Dendritic cell treated with granulocyte-macrophage colony-stimulating factor and Interleukin-4, amounts not matched to agents 40 ng/mL and 50 ng/mL, for 4 days (primary cell): Measurements from ENCODE around the gene ANO1.

Experiments used
- H3K27ac Mint-ChIP-seq: one replicate; pipeline ENCODE4 v1.8.0; 2022; ENCODE audit warnings: mild to moderate bottlenecking, mixed read lengths
- H3K27me3 Mint-ChIP-seq: one replicate; pipeline ENCODE4 v1.8.0; 2022; ENCODE audit warnings: mild to moderate bottlenecking, mixed read lengths
- H3K36me3 Mint-ChIP-seq: one replicate; pipeline ENCODE4 v1.8.0; 2022; ENCODE audit warnings: low read depth, mixed read lengths
- H3K4me1 Mint-ChIP-seq: one replicate; pipeline ENCODE4 v1.8.0; 2022; ENCODE audit warnings: low read depth, mixed read lengths
- H3K4me3 Mint-ChIP-seq: one replicate; pipeline ENCODE4 v1.8.0; 2022; ENCODE audit warnings: mild to moderate bottlenecking, moderate library complexity, mixed read lengths
- H3K9me3 Mint-ChIP-seq: one replicate; pipeline ENCODE4 v1.8.0; 2022; ENCODE audit warnings: mixed read lengths
- intact Hi-C: fragments of 100-400 bp; cut with micrococcal nuclease; formaldehyde crosslinking; loops from one replicate; pipeline ENCODE4 v1.15.0; 2022

ANO1 gene

GRCh38 chr11:70144262-70144661 is 66.1 kb downstream of the ANO1 start:
- no peaks in the 10 kb centered on the region for H3K4me1 Mint-ChIP-seq
- no peaks in the 10 kb centered on the region for H3K36me3 Mint-ChIP-seq
- no peaks in the 10 kb centered on the region for H3K9me3 Mint-ChIP-seq
- no peak overlapping the region for H3K27ac Mint-ChIP-seq
- no peak overlapping the region for H3K4me3 Mint-ChIP-seq
- intact Hi-C loops: no loop called here
- peaks cover 52% of the 10 kb centered on the region for H3K27me3 Mint-ChIP-seq

- no peaks in the 10 kb centered on the region for H3K4me1 Mint-ChIP-seq
- peaks cover 52% of the 10 kb centered on the region for H3K27me3 Mint-ChIP-seq
- intact Hi-C loops: no loop called here
- no peak overlapping the region for H3K27ac Mint-ChIP-seq
- H3K9me3 Mint-ChIP-seq: no peaks in the 10 kb centered on the region
- no peak overlapping the region for H3K4me3 Mint-ChIP-seq
- H3K36me3 Mint-ChIP-seq: no peaks in the 10 kb centered on the region
Measured at GRCh38 chr11:70145071-70145470, 67.0 kb downstream of the ANO1 start.

- Mint-ChIP-seq H3K27me3 (peaks cover 46% of the 10 kb centered on the region), H3K27ac (no peak overlapping the region), H3K9me3 (no peaks in the 10 kb centered on the region), H3K4me1 (no peaks in the 10 kb centered on the region), H3K4me3 (no peak overlapping the region), H3K36me3 (no peaks in the 10 kb centered on the region)
- intact Hi-C loops: no loop called here
Measured at GRCh38 chr11:70145841-70146240, 67.7 kb downstream of the ANO1 start.

GRCh38 chr11:70146299-70146698 is 68.2 kb downstream of the ANO1 start:
- H3K4me3 Mint-ChIP-seq: no peak overlapping the region
- no peaks in the 10 kb centered on the region for H3K36me3 Mint-ChIP-seq
- H3K4me1 Mint-ChIP-seq: no peaks in the 10 kb centered on the region
- intact Hi-C loops: no loop called here
- no peaks in the 10 kb centered on the region for H3K9me3 Mint-ChIP-seq
- H3K27me3 Mint-ChIP-seq: peaks cover 41% of the 10 kb centered on the region
- no peak overlapping the region for H3K27ac Mint-ChIP-seq

GRCh38 chr11:70146895-70147520 is 68.9 kb downstream of the ANO1 start:
- Mint-ChIP-seq H3K36me3 (no peaks in the 10 kb centered on the region), H3K9me3 (no peaks in the 10 kb centered on the region), H3K27ac (no peak overlapping the region), H3K27me3 (peaks cover 34% of the 10 kb centered on the region), H3K4me3 (no peak overlapping the region), H3K4me1 (no peaks in the 10 kb centered on the region)
- intact Hi-C loops: no loop called here

GRCh38 chr11:70147668-70148067 is 69.6 kb downstream of the ANO1 start:
- peaks cover 29% of the 10 kb centered on the region for H3K27me3 Mint-ChIP-seq
- no peaks in the 10 kb centered on the region for H3K36me3 Mint-ChIP-seq
- intact Hi-C loops: no loop called here
- H3K4me1 Mint-ChIP-seq: no peaks in the 10 kb centered on the region
- H3K27ac Mint-ChIP-seq: no peak overlapping the region
- H3K4me3 Mint-ChIP-seq: no peak overlapping the region
- no peaks in the 10 kb centered on the region for H3K9me3 Mint-ChIP-seq

- H3K27me3 Mint-ChIP-seq: peaks cover 9% of the 10 kb centered on the region
Measured at GRCh38 chr11:70151671-70152070, 73.6 kb downstream of the ANO1 start.

GRCh38 chr11:70153133-70153727 is 75.1 kb downstream of the ANO1 start:
- intact Hi-C loops: no loop called here
- Mint-ChIP-seq H3K36me3 (no peaks in the 10 kb centered on the region), H3K27ac (no peak overlapping the region), H3K4me1 (no peaks in the 10 kb centered on the region), H3K27me3 (peaks cover 3% of the 10 kb centered on the region), H3K9me3 (no peaks in the 10 kb centered on the region), H3K4me3 (no peak overlapping the region)

More at GRCh38 chr11:70151671-70152070, 73.6 kb downstream of the ANO1 start:
- intact Hi-C loops: no loop called here
- Mint-ChIP-seq H3K9me3 (no peaks in the 10 kb centered on the region), H3K36me3 (no peaks in the 10 kb centered on the region), H3K4me3 (no peak overlapping the region), H3K27ac (no peak overlapping the region), H3K4me1 (no peaks in the 10 kb centered on the region)

GRCh38 chr11:70155386-70155785 is 77.3 kb downstream of the ANO1 start:
- Mint-ChIP-seq H3K36me3 (no peaks in the 10 kb centered on the region), H3K4me1 (no peaks in the 10 kb centered on the region), H3K27ac (no peak overlapping the region), H3K9me3 (no peaks in the 10 kb centered on the region), H3K27me3 (peaks cover 1% of the 10 kb centered on the region), H3K4me3 (no peak overlapping the region)
- intact Hi-C loops: no loop called here

GRCh38 chr11:70156291-70157037 is 78.3 kb downstream of the ANO1 start:
- intact Hi-C loops: no loop called here
- no peaks in the 10 kb centered on the region for H3K4me1 Mint-ChIP-seq
- no peak overlapping the region for H3K27ac Mint-ChIP-seq
- H3K9me3 Mint-ChIP-seq: no peaks in the 10 kb centered on the region
- H3K27me3 Mint-ChIP-seq: peaks cover 1% of the 10 kb centered on the region
- H3K4me3 Mint-ChIP-seq: no peak overlapping the region
- no peaks in the 10 kb centered on the region for H3K36me3 Mint-ChIP-seq

GRCh38 chr11:70158201-70158600 is 80.1 kb downstream of the ANO1 start:
- Mint-ChIP-seq H3K27ac (no peak overlapping the region), H3K4me1 (no peaks in the 10 kb centered on the region), H3K27me3 (no peaks in the 10 kb centered on the region), H3K9me3 (no peaks in the 10 kb centered on the region), H3K4me3 (no peak overlapping the region), H3K36me3 (no peaks in the 10 kb centered on the region)
- intact Hi-C loops: no loop called here

- intact Hi-C loops: no loop called here
- Mint-ChIP-seq H3K27ac (no peak overlapping the region), H3K9me3 (no peaks in the 10 kb centered on the region), H3K4me1 (no peaks in the 10 kb centered on the region), H3K27me3 (no peaks in the 10 kb centered on the region), H3K36me3 (no peaks in the 10 kb centered on the region), H3K4me3 (no peak overlapping the region)
Measured at GRCh38 chr11:70158757-70159389, 80.8 kb downstream of the ANO1 start.

GRCh38 chr11:70159627-70160570 is 81.8 kb downstream of the ANO1 start:
- H3K36me3 Mint-ChIP-seq: no peaks in the 10 kb centered on the region
- no peak overlapping the region for H3K4me3 Mint-ChIP-seq
- intact Hi-C loops: no loop called here
- H3K27ac Mint-ChIP-seq: no peak overlapping the region
- H3K4me1 Mint-ChIP-seq: no peaks in the 10 kb centered on the region
- H3K27me3 Mint-ChIP-seq: no peaks in the 10 kb centered on the region
- H3K9me3 Mint-ChIP-seq: no peaks in the 10 kb centered on the region
